ENCODE measurements around the gene ARHGAP25. TPM values are rescaled to one million over a fixed set of nuclear protein-coding genes. Genes with fewer than 3 reads are reported as not detected.

Gene ARHGAP25
- total RNA-seq, 1 donor from 2014 or later = 9.6 TPM

- Histone ChIP-seq H3K27me3 (no peaks in the 10 kb centered on the region), H3K27ac (no peak overlapping the region), H3K9me3 (no peaks in the 10 kb centered on the region), H3K4me3 (no peak overlapping the region), H3K4me1 (peaks cover 11% of the 10 kb centered on the region), H3K36me3 (no peaks in the 10 kb centered on the region)
- TF ChIP-seq, protein P1, sequence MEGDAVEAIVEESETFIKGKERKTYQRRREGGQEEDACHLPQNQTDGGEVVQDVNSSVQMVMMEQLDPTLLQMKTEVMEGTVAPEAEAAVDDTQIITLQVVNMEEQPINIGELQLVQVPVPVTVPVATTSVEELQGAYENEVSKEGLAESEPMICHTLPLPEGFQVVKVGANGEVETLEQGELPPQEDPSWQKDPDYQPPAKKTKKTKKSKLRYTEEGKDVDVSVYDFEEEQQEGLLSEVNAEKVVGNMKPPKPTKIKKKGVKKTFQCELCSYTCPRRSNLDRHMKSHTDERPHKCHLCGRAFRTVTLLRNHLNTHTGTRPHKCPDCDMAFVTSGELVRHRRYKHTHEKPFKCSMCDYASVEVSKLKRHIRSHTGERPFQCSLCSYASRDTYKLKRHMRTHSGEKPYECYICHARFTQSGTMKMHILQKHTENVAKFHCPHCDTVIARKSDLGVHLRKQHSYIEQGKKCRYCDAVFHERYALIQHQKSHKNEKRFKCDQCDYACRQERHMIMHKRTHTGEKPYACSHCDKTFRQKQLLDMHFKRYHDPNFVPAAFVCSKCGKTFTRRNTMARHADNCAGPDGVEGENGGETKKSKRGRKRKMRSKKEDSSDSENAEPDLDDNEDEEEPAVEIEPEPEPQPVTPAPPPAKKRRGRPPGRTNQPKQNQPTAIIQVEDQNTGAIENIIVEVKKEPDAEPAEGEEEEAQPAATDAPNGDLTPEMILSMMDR (IDR thresholded peaks at IDR 0.05) = no peak
- no peak for TF ChIP-seq POLR2AphosphoS5 (IDR thresholded peaks at IDR 0.05; ENCODE audit: insufficient read depth in 1 of 2, low read depth in 1 of 2)
- no peak for TF ChIP-seq POLR2A (IDR thresholded peaks at IDR 0.05)
- intact Hi-C loops (cut with DNase I) = loop anchor here (10.0 kb wide), 1 partner anchor 161 kb away; no protein-coding TSS in a partner anchor
- DNase-seq (ENCODE audit: extremely low spot score in 2 of 2) = no peak
Measured at GRCh38 chr2:68753318-68753717, 18.7 kb downstream of the ARHGAP25 start.

GRCh38 chr2:68755071-68755470, 20.5 kb downstream of the ARHGAP25 start:
- no peaks in the 10 kb centered on the region for H3K36me3 ChIP-seq
- no peak overlapping the region for H3K27ac ChIP-seq
- intact Hi-C loops (cut with DNase I) = loop anchor here (10.0 kb wide), 1 partner anchor 160 kb away; no protein-coding TSS in a partner anchor
- no peak for TF ChIP-seq POLR2A (IDR thresholded peaks at IDR 0.05)
- TF ChIP-seq POLR2AphosphoS5 (IDR thresholded peaks at IDR 0.05; ENCODE audit: insufficient read depth in 1 of 2, low read depth in 1 of 2) = peak in 1 of 2 donors; percentile 56
- TF ChIP-seq, protein P1 (IDR thresholded peaks at IDR 0.05) = no peak
- H3K4me3 ChIP-seq = no peak overlapping the region
- H3K27me3 ChIP-seq = no peaks in the 10 kb centered on the region
- DNase-seq (ENCODE audit: extremely low spot score in 2 of 2) = no peak
- peaks cover 11% of the 10 kb centered on the region for H3K4me1 ChIP-seq
- H3K9me3 ChIP-seq = no peaks in the 10 kb centered on the region

- Histone ChIP-seq H3K36me3 (no peaks in the 10 kb centered on the region), H3K4me1 (peaks cover 11% of the 10 kb centered on the region), H3K4me3 (no peak overlapping the region), H3K9me3 (no peaks in the 10 kb centered on the region), H3K27ac (no peak overlapping the region), H3K27me3 (no peaks in the 10 kb centered on the region)
- DNase-seq (ENCODE audit: extremely low spot score in 2 of 2) = no peak
- TF ChIP-seq POLR2AphosphoS5 (IDR thresholded peaks at IDR 0.05; ENCODE audit: insufficient read depth in 1 of 2, low read depth in 1 of 2) (no peak), POLR2A (IDR thresholded peaks at IDR 0.05) (no peak)
- TF ChIP-seq, protein P1 (IDR thresholded peaks at IDR 0.05) = no peak
- intact Hi-C loops (cut with DNase I) = loop anchor here (10.0 kb wide), 1 partner anchor 159 kb away; no protein-coding TSS in a partner anchor
Measured at GRCh38 chr2:68756178-68756577, 21.6 kb downstream of the ARHGAP25 start.

DNA sequence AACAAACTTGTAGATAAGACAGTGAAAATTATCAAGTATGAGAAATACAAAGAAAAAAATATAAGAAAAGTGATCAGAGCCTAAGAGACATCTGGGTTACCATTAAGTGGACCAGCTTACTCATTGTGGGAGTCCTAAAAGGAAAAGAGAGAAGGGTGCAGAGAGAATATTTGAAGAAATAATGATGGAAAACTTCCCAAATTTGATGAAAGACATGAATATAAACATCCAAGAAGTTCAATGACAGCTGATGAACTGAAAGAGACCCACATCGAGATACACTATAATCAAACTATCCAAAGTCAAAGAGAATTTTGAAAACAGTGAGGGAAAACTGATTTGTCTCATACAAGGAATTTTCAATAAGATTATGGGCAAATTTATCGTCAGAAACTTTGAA, 22.5 kb downstream of the ARHGAP25 start:
- Histone ChIP-seq H3K9me3 (no peaks in the 10 kb centered on the region), H3K36me3 (no peaks in the 10 kb centered on the region), H3K27ac (no peak overlapping the region), H3K4me3 (no peak overlapping the region), H3K4me1 (peaks cover 11% of the 10 kb centered on the region), H3K27me3 (no peaks in the 10 kb centered on the region)
- no peak for DNase-seq (ENCODE audit: extremely low spot score in 2 of 2)
- intact Hi-C loops (cut with DNase I) = loop anchor here (10.0 kb wide), 1 partner anchor 158 kb away; no protein-coding TSS in a partner anchor
- TF ChIP-seq POLR2AphosphoS5 (IDR thresholded peaks at IDR 0.05; ENCODE audit: insufficient read depth in 1 of 2, low read depth in 1 of 2) (no peak), POLR2A (IDR thresholded peaks at IDR 0.05) (no peak)

DNA sequence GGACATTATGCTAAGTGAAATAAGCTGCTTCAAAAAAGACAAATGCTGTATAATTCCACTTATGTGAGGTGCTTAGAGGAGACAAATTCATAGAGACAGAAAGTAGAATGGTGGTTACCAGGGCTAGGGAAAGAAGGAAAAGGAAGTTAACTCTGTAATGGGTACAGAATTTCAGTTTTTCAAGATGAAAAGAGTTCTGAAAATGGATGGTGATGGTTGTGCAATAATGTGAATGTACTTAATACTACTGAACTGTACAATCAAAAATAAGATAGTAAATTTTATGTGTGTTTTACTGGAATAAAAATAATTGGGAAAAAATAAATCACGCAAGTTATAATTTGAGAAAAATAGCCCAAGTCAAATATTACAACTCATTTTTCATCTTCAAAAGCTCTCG, 27.5 kb downstream of the ARHGAP25 start:
- Histone ChIP-seq H3K27me3 (no peaks in the 10 kb centered on the region), H3K4me1 (peaks cover 27% of the 10 kb centered on the region), H3K36me3 (no peaks in the 10 kb centered on the region), H3K9me3 (no peaks in the 10 kb centered on the region), H3K27ac (no peak overlapping the region), H3K4me3 (no peak overlapping the region)
- intact Hi-C loops (cut with DNase I) = no loop called here
- no peak for DNase-seq (ENCODE audit: extremely low spot score in 2 of 2)
- TF ChIP-seq POLR2AphosphoS5 (IDR thresholded peaks at IDR 0.05; ENCODE audit: insufficient read depth in 1 of 2, low read depth in 1 of 2) = no peak
- TF ChIP-seq POLR2A (IDR thresholded peaks at IDR 0.05) = no peak
- TF ChIP-seq, protein P1 (IDR thresholded peaks at IDR 0.05) = no peak

All from vagina (tissue), 2 donors.